Measurements from ENCODE around the gene TSEN15.

GRCh38 chr1:184056921-184057555 lies 5.5 kb downstream of the TSEN15 start:
- no peak for TF ChIP-seq NR3C1 (CRISPR knock-in tag; IDR thresholded peaks at IDR 0.05)
- no peak for TF ChIP-seq ARNT (IDR thresholded peaks at IDR 0.05)
- TF ChIP-seq BRF2 (CRISPR knock-in tag; IDR thresholded peaks at IDR 0.05) = no peak
- TF ChIP-seq ATF7 (IDR thresholded peaks at IDR 0.05) = no peak
- no peak for TF ChIP-seq ATF7 (CRISPR knock-in tag; IDR thresholded peaks at IDR 0.05)
- TF ChIP-seq ZBTB44 (CRISPR knock-in tag; IDR thresholded peaks at IDR 0.05) = no peak
- TF ChIP-seq CTCF (CRISPR knock-in tag; IDR thresholded peaks at IDR 0.05) = no peak
- TF ChIP-seq ZNF782 (CRISPR knock-in tag; IDR thresholded peaks at IDR 0.05; ENCODE audit: borderline replicate concordance) = no peak
- TF ChIP-seq CHD2 (IDR thresholded peaks at IDR 0.05; ENCODE audit: low read depth, low read length) = no peak
- no peak for TF ChIP-seq ZC3H4 (CRISPR knock-in tag; IDR thresholded peaks at IDR 0.05; ENCODE audit: borderline replicate concordance)
- TF ChIP-seq ZNF274 (CRISPR knock-in tag; IDR thresholded peaks at IDR 0.05) = no peak
- no peak for TF ChIP-seq FOXK1 (CRISPR knock-in tag; IDR thresholded peaks at IDR 0.05; ENCODE audit: borderline replicate concordance, low read depth)
- no peak for TF ChIP-seq ZKSCAN5 (CRISPR knock-in tag; IDR thresholded peaks at IDR 0.05)
- TF ChIP-seq JUND (CRISPR knock-in tag; IDR thresholded peaks at IDR 0.05) = no peak

Data from HepG2 (cell line).